ENCODE measurements around the gene PRELID2.
"Not testable (repeated sequence)": the region's sequence is repeated elsewhere in the genome, so short reads cannot be mapped to it uniquely, and the experiment has no call there.

PRELID2 gene

GRCh38 chr5:145846081-145846480 is 10.9 kb upstream of the PRELID2 start:
- TF ChIP-seq CTCF (IDR thresholded peaks at IDR 0.05; ENCODE audit: insufficient read depth, low read length, missing control alignments) = no peak
- DNase-seq (ENCODE audit: low read depth, low spot score) = no peak
- ChIA-PET POLR2A (no interaction called here), CTCF (interaction anchor here (1.3 to 2.6 kb wide), 3 partner anchors 9 to 41 kb away, joined by 3 to 11 read pairs (median 4); no protein-coding TSS in a partner anchor)
- H3K4me3 ChIP-seq (ENCODE audit: low read depth, low read length) = no peak overlapping the region

GRCh38 chr5:145841299-145841698 is 6.2 kb upstream of the PRELID2 start:
- H3K4me3 ChIP-seq (ENCODE audit: low read depth, low read length) = no peak overlapping the region
- no peak for DNase-seq (ENCODE audit: low read depth, low spot score)
- no peak for TF ChIP-seq CTCF (IDR thresholded peaks at IDR 0.05; ENCODE audit: insufficient read depth, low read length, missing control alignments)
- POLR2A ChIA-PET = no interaction called here
- CTCF ChIA-PET = interaction anchor here (1.4 to 2.9 kb wide), 3 partner anchors 13 to 207 kb away, joined by 5 to 12 read pairs (median 10); no protein-coding TSS in a partner anchor

- POLR2A ChIA-PET = interaction anchor here (0.6 kb wide), 1 partner anchor 76 kb away, joined by 3 read pairs; no protein-coding TSS in a partner anchor
- H3K4me3 ChIP-seq (ENCODE audit: low read depth, low read length) = no peak overlapping the region
- CTCF ChIA-PET = interaction anchor here (0.7 to 2.9 kb wide), 4 partner anchors 14 to 208 kb away, joined by 3 to 12 read pairs (median 8); no protein-coding TSS in a partner anchor
- no peak for DNase-seq (ENCODE audit: low read depth, low spot score)
- no peak for TF ChIP-seq CTCF (IDR thresholded peaks at IDR 0.05; ENCODE audit: insufficient read depth, low read length, missing control alignments)
Observed at GRCh38 chr5:145840458-145841132, 5.5 kb upstream of the PRELID2 start.

GRCh38 chr5:145838276-145838675 is 3.1 kb upstream of the PRELID2 start:
- ChIA-PET POLR2A (no interaction called here), CTCF (interaction anchor here (2.3 kb wide), 1 partner anchor 13 kb away, joined by 7 read pairs; no protein-coding TSS in a partner anchor)
- DNase-seq (ENCODE audit: low read depth, low spot score) = no peak
- TF ChIP-seq CTCF (IDR thresholded peaks at IDR 0.05; ENCODE audit: insufficient read depth, low read length, missing control alignments) = no peak
- no peak overlapping the region for H3K4me3 ChIP-seq (ENCODE audit: low read depth, low read length)

- H3K4me3 ChIP-seq (ENCODE audit: low read depth, low read length); DNase-seq (ENCODE audit: low read depth, low spot score); POLR2A ChIA-PET: not testable (repeated sequence)
- CTCF ChIA-PET = interaction anchor here (1.1 to 15.5 kb wide), 4 partner anchors 10 to 215 kb away, joined by 4 to 190 read pairs (median 10); no protein-coding TSS in a partner anchor
Observed at GRCh38 chr5:145836241-145836640, 1.1 kb upstream of the PRELID2 start.

GRCh38 chr5:145835848-145836239 is 702 bp upstream of the PRELID2 start:
- CTCF ChIA-PET = interaction anchor here (0.6 to 15.5 kb wide), 7 partner anchors 10 to 215 kb away, joined by 3 to 190 read pairs (median 5); no protein-coding TSS in a partner anchor
- DNase-seq (ENCODE audit: low read depth, low spot score) = no peak
- POLR2A ChIA-PET = no interaction called here
- peak overlapping the region; percentile 73 for H3K4me3 ChIP-seq (ENCODE audit: low read depth, low read length)
- no peak for TF ChIP-seq CTCF (IDR thresholded peaks at IDR 0.05; ENCODE audit: insufficient read depth, low read length, missing control alignments)
